Endothelial cell of coronary artery (primary cell): ENCODE measurements around the gene HLX. TPM values are rescaled to one million over a fixed set of nuclear protein-coding genes. Genes with fewer than 3 reads are reported as not detected.

ENCODE experiments used
- total RNA-seq: library from RNA; depleted of rRNA; stranded (reverse); fragments of >200 nt; gene quantifications from 2 replicates; pipeline ENCODE4 v1.2.3, GENCODE V29; 2014

HLX gene, protein sequence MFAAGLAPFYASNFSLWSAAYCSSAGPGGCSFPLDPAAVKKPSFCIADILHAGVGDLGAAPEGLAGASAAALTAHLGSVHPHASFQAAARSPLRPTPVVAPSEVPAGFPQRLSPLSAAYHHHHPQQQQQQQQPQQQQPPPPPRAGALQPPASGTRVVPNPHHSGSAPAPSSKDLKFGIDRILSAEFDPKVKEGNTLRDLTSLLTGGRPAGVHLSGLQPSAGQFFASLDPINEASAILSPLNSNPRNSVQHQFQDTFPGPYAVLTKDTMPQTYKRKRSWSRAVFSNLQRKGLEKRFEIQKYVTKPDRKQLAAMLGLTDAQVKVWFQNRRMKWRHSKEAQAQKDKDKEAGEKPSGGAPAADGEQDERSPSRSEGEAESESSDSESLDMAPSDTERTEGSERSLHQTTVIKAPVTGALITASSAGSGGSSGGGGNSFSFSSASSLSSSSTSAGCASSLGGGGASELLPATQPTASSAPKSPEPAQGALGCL
- total RNA-seq = 13.8 and 22.1 TPM in 2 replicates

DNA sequence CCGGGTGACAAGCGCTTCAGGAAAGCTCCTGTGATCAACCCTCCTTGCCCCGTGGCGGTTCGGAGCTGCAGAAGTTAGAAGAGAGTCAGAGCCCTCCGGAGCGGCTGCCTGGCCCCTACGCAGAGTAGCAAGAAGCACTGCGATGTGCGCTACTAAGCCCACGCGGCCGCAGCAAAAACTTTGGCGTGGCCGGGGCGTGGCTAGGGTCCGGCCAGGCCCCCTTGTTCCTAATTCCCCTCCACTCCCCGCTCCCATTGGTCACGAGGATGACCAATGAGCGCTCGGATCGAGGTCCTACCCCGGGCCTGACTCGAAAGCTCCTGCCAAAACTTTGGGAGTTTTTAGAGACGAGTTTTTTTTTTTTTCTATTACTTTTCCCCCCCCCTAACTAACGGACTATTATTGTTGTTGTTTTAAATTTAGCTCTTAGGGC is at the start of gene HLX:
HLX (plus strand) TSS at position 368 of the 433 bp plus-strand sequence. CDS start 415 bp downstream, outside the sequence.

Other genes with a start within 250 kb of the HLX start
- 29.5 and 29.7 TPM in 2 replicates for gene C1orf115, start 189.1 kb upstream of the HLX start, total RNA-seq
- 3.1 and 12.7 TPM in 2 replicates for gene MTARC2, start 131.1 kb upstream of the HLX start, total RNA-seq
- 2.2 and 2.3 TPM in 2 replicates for gene MTARC1, start 92.5 kb upstream of the HLX start, total RNA-seq